Eye (tissue), 1 donor: ENCODE data around the gene SH3PXD2A.

Experiments
- DNase-seq: peaks from one replicate; pipeline ENCODE4 v3.0.0-alpha.2; 2015

SH3PXD2A gene

DNA sequence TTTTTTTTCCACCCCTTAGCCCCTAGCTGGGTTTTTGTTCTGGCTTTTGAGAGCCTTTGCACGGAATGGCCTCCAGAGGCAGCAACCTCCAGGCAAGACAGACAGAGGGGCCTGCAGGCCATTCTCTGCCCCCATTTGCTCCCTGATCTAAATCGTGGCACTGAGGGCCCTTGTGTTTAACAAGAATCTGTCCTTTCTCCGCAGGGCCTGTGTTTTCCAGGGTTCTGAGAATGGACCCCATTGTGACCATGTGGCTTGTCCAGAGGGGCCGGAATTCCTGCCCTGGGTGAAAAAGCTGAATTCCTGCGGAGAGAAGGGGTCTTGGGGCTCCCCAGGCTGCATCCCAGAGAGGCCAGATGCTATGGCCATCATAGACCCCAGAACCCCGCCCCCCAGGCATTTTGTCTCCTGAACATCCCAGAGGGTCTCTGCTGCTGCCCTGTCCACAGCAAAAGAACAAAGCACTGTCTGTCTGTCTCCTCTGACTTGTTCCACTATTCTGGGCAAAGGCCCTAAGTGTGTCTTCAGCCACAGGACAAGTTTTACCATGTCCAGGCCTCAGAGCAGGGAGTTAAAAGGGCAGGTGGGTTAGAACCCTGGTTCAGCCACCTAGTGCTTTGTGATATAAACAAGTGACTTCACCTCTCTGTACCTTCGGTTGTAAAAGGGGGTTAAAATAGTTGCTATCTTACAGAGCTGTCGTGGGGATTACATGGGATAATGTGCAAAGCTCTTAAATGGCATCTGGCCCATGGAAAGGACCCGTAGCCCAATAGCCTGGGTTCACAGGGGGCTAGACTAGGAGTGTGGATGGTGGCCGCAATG is 155.6 kb downstream of the SH3PXD2A start:
- DNase-seq: no peak

GRCh38 chr10:103698266-103698665 is 157.1 kb downstream of the SH3PXD2A start:
- no peak for DNase-seq

- DNase-seq: no peak
Measured at GRCh38 chr10:103697787-103698186, 157.6 kb downstream of the SH3PXD2A start.

- no peak for DNase-seq
Measured at GRCh38 chr10:103696411-103697145, 158.8 kb downstream of the SH3PXD2A start.

DNA sequence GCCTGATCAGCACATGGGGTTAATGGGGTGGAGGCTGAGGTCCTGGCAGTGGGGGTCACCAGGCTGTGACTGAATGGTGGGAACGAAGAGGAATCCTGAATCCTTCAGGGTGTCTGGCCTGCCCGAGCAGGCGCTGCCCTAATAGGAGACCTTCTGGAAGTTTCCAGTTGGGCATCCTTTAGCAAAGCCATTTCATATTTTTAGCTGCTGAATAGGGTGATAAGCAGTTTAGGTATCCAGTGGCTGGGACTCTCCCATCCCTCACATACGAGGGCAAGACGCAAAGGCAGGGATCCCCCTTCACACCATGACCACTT is 159.3 kb downstream of the SH3PXD2A start:
- no peak for DNase-seq

DNA sequence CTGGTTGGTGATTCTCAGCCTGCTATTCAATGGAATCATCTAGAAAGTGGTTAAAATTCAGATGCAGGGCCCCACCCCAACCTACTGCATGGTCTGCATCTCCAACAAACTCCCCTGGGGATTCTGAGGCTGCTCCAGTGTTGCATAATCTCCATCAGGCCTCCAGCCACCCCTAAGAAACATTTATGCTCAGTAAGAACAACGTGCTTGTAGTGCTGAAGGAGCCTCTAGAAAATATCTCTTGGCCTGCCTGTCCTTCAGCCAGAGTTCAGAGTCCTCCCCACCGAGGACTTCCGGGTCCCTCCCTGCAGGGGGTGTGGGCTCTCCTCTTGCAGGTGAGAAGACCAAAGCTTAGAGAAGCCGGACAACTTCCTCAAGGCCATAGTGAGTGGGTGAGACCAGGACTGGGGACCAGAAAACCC is 159.8 kb downstream of the SH3PXD2A start:
- no peak for DNase-seq

- no peak for DNase-seq
Measured at GRCh38 chr10:103693812-103694205, 161.6 kb downstream of the SH3PXD2A start.

DNA sequence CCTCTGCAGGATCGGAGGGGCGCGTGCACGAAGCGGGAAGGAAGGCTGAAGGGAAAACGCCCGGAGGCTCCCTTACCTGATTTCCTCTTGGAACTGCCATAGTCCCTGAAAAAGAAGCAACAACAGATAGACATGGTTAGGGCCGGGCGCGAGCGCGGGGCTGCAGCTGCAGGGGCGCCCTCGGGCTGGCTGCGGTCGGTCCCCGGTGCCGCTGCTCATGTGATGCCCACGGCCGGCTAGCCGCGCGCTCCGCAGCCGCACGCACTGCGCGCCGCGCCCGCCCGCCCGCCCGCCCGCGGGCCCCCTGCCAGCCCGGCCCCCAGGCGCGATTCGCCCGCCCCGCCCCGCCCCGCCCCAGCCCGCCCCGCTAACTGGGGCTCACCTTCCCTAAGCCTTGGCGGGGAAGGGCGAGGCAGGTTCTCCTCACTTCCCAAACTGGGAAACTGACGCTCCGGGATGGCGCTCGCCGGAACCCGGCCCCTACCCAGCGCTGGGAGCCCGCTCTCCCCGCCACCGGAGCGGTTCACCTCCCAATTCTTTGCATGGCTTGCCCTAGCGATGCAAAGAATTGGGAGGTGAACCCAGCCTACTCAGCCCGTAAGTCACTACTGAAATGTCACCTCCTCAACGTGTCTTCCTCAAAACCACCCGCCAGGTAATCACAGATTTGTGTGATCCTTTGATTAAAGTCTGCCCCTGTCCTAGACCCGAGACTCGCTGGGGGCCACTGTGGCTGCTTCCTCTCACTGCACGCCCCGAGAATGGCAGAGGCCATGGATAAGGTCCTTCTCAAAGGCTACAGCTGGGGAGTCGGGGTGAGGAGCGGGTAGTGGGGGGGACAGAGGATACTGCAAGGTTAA is 162.2 kb downstream of the SH3PXD2A start:
- DNase-seq: peak; percentile 67

DNA sequence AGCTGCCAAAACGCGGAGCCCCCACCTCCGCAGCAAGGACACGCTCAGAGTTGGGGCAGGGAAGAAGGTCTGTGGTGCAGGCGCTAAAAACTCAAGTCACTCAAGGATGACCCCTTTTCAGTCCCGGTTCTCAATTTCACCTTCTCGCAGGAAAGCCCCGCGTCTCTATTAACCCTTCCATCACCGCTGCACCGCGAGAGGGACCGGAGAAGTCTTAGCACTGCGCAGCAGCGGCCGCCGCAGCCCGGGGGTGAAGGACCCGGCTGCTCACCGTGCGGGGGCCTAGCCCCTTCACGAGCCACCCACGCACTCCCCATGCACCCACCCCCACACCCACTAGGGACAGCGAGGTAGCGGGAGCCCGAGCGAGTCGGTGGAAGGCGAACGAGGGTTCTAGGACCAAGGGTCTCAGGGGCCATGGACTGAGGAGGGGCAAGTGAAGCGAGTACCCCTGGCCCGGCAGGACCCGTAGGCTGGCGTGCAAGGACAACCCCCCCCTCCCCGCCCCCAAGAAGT is 162.9 kb downstream of the SH3PXD2A start:
- DNase-seq: peak; percentile 67

DNA sequence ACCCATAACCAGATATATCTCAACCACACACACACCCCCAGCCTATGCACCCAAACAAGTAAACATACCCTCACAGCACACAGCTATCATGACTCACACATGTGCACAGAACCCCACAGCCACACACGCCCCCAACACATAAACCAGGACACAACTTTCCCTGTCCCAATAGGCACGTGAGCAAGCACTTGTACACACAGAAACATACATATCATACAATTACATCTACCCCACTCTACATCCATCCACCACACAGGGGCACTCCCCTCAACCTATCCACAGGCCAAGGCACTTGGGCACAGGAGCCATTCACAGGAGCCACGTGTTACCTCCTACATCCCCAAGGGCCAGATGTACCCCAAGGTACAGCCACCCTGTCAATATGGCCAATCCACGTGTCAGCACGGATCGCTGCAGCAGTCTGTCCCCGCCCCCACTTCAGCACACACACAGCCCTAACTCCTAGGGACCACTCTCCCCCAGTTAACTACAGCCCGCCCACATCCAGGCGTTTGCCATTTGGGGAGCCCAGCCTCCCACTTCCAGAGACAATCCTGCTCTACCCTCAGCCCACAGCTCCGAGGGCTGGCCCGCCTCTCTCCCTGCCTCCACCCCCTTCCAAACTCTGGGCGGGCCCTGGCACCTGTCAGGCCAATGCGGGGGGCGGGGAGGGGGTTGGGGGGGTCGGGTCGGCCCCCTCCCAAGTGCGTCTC is 163.5 kb downstream of the SH3PXD2A start:
- no peak for DNase-seq

GRCh38 chr10:103691267-103691666 is 164.1 kb downstream of the SH3PXD2A start:
- DNase-seq: no peak

DNA sequence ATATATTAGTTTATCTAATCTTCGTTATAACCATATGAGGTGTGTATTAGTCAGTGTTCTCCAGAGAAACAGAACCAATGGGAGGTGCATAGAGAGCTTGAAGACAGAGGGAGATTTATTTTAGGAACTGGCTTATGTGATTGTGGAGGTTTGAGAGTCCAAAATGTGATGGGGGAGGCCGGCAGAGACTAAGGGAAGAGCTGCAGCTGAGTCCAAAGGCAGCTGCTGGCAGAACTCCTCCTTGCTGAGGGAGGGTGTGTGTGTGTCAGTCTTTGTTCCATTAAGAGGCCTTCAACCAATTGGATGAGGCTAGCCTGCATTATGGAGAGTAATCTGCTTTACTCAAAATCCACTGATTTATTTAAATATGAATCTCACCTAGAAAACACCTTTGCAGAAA is 165.1 kb downstream of the SH3PXD2A start:
- no peak for DNase-seq

DNA sequence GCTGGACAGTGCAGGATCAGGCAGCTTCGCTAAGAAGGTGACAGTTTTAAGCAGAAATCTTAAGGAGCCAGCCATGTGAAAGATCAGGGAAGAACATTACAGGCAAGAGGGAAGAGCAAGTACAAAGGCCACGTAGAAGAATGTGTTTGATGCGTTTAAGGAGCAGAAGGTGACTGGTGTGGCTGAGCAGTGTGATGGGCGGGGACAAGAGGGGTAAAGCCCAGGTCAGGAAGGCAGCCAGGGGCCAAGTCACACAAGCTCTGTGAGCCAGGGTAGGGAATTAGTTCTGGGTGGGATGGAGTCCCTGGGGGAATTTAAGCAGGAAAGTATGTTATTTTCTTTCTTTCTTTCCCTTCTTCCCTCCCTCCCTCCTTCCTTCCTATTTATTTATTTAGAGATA is 166.9 kb downstream of the SH3PXD2A start:
- no peak for DNase-seq

DNA sequence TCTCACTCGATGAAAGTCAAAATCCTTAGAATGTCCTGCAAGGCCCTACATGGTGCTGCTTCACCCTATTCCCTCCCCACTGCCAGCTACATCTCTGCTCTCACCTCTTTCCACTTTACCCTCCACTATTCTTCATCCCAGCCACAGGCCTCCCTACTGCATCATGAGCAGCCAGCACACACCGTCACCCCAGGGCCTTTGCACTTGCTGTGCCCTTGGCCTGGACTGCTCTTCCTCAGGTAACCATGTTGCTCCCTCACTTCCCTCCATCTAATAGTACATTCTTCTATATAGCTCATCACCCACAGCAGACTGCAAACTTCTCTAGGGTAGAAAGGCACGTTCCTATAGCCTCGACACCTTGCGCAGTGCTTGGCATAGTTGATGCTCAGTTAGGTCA is 167.7 kb downstream of the SH3PXD2A start:
- DNase-seq: no peak

DNA sequence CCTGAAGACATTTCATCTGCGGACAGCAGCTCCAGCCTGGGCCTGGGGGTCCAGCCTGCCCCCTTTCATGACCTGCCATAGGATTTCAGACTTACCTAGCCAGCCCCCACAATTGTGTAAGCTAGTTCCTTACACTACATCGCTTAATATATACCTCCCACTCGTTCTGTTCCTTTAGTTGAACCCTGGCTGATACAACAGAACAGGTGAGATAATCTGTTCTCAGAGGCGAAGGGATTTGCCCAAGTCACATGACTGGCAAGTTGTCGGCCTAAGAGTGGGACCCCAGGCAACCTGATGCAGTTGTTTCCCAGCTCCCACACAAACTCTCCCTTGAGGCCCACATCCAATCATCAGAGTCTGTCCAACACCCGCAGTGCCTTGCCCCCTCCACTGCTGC is 168.2 kb downstream of the SH3PXD2A start:
- DNase-seq: no peak

- peak; percentile 88 for DNase-seq
Measured at GRCh38 chr10:103685880-103686669, 169.3 kb downstream of the SH3PXD2A start.

- DNase-seq: no peak
Measured at GRCh38 chr10:103683851-103684250, 171.5 kb downstream of the SH3PXD2A start.

DNA sequence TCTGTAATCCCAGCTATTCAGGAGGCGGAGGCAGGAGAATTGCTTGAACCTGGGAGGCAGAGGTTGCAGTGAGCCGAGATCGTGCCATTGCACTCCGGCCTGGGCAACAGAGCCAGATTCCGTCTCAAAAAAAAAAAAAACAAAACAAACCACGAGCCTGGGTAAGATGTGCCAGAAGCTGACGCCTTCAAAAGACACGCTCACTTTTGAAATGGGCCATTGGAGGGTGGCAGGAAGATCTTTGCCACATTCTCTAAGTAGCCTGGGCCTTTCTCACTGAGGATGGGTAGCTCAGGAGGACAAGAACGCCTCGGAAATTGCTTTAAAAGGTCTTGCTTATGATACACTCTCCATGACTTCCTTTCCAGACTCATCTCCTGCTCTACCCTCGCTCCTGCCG is 172.7 kb downstream of the SH3PXD2A start:
- DNase-seq: no peak

DNA sequence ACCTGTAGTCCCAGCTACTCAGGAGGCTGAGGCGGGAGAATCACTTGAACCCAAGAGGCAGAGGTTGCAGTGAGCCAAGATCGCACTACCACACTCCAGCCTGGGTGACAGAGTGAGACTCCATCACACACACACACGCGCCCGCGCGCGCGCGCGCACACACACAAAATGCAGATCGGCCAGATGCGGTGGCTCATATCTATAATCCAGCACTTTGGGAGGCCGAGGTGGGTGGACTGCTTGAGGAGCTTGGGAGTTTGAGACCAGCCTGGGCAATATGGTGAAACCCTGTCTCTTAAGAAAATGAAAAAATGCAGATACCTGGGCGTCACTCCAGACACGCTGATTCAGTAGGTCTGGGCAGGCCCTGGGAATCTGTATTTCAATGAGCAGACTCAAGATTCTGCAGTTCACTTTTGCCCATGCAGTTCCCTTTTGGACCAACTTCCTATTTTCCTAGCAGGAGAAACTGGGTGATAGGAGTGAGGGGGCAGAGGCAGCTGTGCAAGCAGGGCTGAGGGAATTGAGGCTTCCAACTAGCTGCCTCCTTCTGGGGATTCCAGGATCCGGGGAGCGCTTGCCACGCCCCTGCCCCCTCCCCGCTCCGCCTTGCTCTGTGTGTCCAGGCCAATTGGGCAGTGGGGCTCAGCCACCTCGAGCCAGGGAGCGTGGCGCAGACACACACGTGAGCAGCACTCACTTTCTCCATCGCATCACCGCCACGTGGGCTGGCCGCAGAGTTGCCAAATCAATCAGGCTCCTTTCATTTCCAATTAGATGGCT is 173.6 kb downstream of the SH3PXD2A start:
- DNase-seq: no peak

DNA sequence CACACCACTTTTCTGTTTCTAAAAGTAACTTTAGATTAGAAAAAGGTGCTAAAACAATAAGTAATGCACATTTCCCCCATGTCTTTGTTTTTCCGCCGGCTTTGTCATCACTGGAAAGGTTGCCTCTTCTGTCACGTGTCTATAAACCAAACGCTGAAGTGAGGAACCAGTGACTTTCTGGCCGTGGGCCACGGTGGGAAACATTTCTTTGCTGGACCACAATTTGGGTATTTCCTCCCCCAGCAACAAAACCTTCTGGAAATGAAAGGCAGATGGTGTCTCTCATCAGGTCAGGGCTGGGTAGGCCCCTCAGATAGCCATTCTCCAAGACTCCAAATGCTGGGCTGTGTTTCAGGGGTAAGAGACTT is 174.5 kb downstream of the SH3PXD2A start:
- no peak for DNase-seq
